ENCODE measurements around the gene CDH3. TPM values are rescaled to one million over a fixed set of nuclear protein-coding genes. Genes with fewer than 3 reads are reported as not detected.

Gene CDH3
- total RNA-seq, 2 donors from 2014 or later = 0.66 to 4.7 TPM

Small RNA genes lying within 50 kb of the gene (small RNA-seq; reads per million reads assigned to genes)
- not detected for gene HSPE1P5
- not detected for gene RF01233
- not detected for gene RNA5SP429

Other genes with a start within 250 kb of the CDH3 start
- gene SMPD3, start 196.8 kb upstream of the CDH3 start, total RNA-seq = 1 to 10 TPM; 1.3 to 4.6 TPM
- 10 to 100 TPM; 13.7 to 34.9 TPM for gene ZFP90, start 106.0 kb upstream of the CDH3 start, total RNA-seq
- gene CDH1, start 92.0 kb downstream of the CDH3 start, total RNA-seq = 100 to 1,000 TPM in 1 of 2 donors, 10 to 100 TPM in 1; 95.3 to 107 TPM
- 10 to 100 TPM in 1 of 2 donors, 1 to 10 TPM in 1; 9.6 to 22.7 TPM for gene TANGO6, start 198.2 kb downstream of the CDH3 start, total RNA-seq

Data from body of pancreas (tissue), 2 donors.